Keratinocyte (primary cell): ENCODE data around the gene PRLH. TPM values are rescaled to one million over a fixed set of nuclear protein-coding genes. Genes with fewer than 3 reads are reported as not detected.

Experiments
- DNase-seq: peaks from one replicate; pipeline ENCODE4 v3.0.0-alpha.2; 2011; ENCODE audit warnings: low read depth, missing footprints, low spot score
- FAIRE-seq: peaks from 2 replicates; lab custom pipeline; 2011; peaks lifted over from hg19 to GRCh38; lab: Jason Lieb, UNC
- H2AFZ ChIP-seq: 2 replicates; pipeline ENCODE4 v1.6.0; 2012; ENCODE audit warnings: low read length, control low read depth, inconsistent platforms; ENCODE audit not compliant: control insufficient read depth
- H3K27ac ChIP-seq: 2 replicates; pipeline ENCODE4 v1.5.1; 2011; ENCODE audit warnings: low read length; ENCODE audit not compliant: control insufficient read depth, insufficient read depth
- H3K27me3 ChIP-seq: 3 replicates; pipeline ENCODE4 v1.6.0; 2011; ENCODE audit warnings: low read length; ENCODE audit not compliant: control insufficient read depth, insufficient read depth; ENCODE audit errors: extremely low read depth
- H3K36me3 ChIP-seq, 2 experiments: 2 replicates in 1 of 2; 3 replicates in 1 of 2; pipeline ENCODE4 v1.5.1; 2011; ENCODE audit warnings: low read length in 2 of 2, mild to moderate bottlenecking in 1 of 2; ENCODE audit not compliant: control insufficient read depth in 2 of 2, insufficient read depth in 2 of 2; ENCODE audit errors: extremely low read depth in 1 of 2
- H3K4me1 ChIP-seq: 3 replicates; pipeline ENCODE4 v1.5.1; 2011; ENCODE audit warnings: low read length; ENCODE audit not compliant: control insufficient read depth, insufficient read depth; ENCODE audit errors: extremely low read depth
- H3K4me2 ChIP-seq: 3 replicates; pipeline ENCODE4 v1.6.0; 2011; ENCODE audit warnings: low read depth, low read length; ENCODE audit not compliant: control insufficient read depth, insufficient read depth; ENCODE audit errors: extremely low read depth
- H3K4me3 ChIP-seq, 3 experiments: fragments of 200-600 bp in 1 of 3; sonication (generic) in 1 of 3; 2 replicates in 2 of 3; 3 replicates in 1 of 3; pipeline ENCODE4 v1.5.1; 2011 to 2016; ENCODE audit warnings: low read length in 3 of 3, mild to moderate bottlenecking in 3 of 3, control low read depth in 2 of 3, inconsistent platforms in 1 of 3, low read depth in 1 of 3, mixed read lengths in 1 of 3, mixed run types in 1 of 3, moderate library complexity in 1 of 3; ENCODE audit not compliant: control insufficient read depth in 2 of 3, insufficient read depth in 2 of 3; ENCODE audit errors: extremely low read depth in 1 of 3
- H3K79me2 ChIP-seq: 2 replicates; pipeline ENCODE4 v1.6.0; 2012; ENCODE audit warnings: low read length; ENCODE audit not compliant: control insufficient read depth, insufficient read depth
- H3K9ac ChIP-seq: 3 replicates; pipeline ENCODE4 v1.6.0; 2011; ENCODE audit warnings: low read length; ENCODE audit not compliant: control insufficient read depth, insufficient read depth; ENCODE audit errors: extremely low read depth
- H3K9me1 ChIP-seq: 3 replicates; pipeline ENCODE4 v1.6.0; 2011; ENCODE audit warnings: low read length; ENCODE audit not compliant: control insufficient read depth, insufficient read depth; ENCODE audit errors: extremely low read depth
- H3K9me3 ChIP-seq: 2 replicates; pipeline ENCODE4 v1.5.1; 2012; ENCODE audit warnings: low read depth, low read length; ENCODE audit not compliant: control insufficient read depth
- H4K20me1 ChIP-seq: 3 replicates; pipeline ENCODE4 v1.6.0; 2011; ENCODE audit warnings: low read length; ENCODE audit not compliant: control insufficient read depth, insufficient read depth; ENCODE audit errors: extremely low read depth
- EZH2 ChIP-seq: IDR thresholded peaks from one replicate; pipeline ENCODE4 v1.6.1; 2012; ENCODE audit warnings: inconsistent platforms, mild to moderate bottlenecking, low read length, moderate library complexity
- dilution Hi-C: fragments of 300-500 bp; cut with MboI; formaldehyde crosslinking; loops from one replicate; pipeline ENCODE4 v1.7.0; 2020; ENCODE audit warnings: low sequenced_read_pairs; ENCODE audit not compliant: extremely low pct_ligation_motif_present
- polyA plus RNA-seq, 5 experiments: library from polyadenylated mRNA; depleted of rRNA in 3 of 5; stranded (reverse) in 3 of 5; stranded (forward) in 1 of 5; unstranded in 1 of 5; fragments of >200 nt; gene quantifications; 1 replicate in 1 of 5; 2 replicates in 3 of 5; 3 replicates in 1 of 5; pipeline versions ENCODE4 v1.2.1 to v1.2.3, GENCODE V29; 2011 to 2012; ENCODE audit warnings: missing spikeins in 2 of 5, low read depth in 1 of 5, low replicate concordance in 1 of 5
- TF ChIP-seq, protein P1 (sequence below), 3 experiments: IDR thresholded peaks in 1 of 3; conservative IDR thresholded peaks in 1 of 3; optimal IDR thresholded peaks in 1 of 3; 2 replicates in 2 of 3; 3 replicates in 1 of 3; pipeline versions ENCODE3 to v1.5.1; 2011; ENCODE audit warnings: low read length in 3 of 3, mild to moderate bottlenecking in 3 of 3, moderate library complexity in 2 of 3, control low read depth in 1 of 3, inconsistent platforms in 1 of 3; ENCODE audit not compliant: insufficient read depth in 2 of 3; ENCODE audit errors: extremely low read depth in 1 of 3

PRLH gene
- polyA plus RNA-seq, 1 donor (not counting 4 experiments of a cell fraction or from before 2014, with no cell fraction given) = not detected

GRCh38 chr2:237564526-237565131, 1.7 kb upstream of the PRLH start:
- no peak for FAIRE-seq
- Histone ChIP-seq H3K27ac (no peak overlapping the region), H3K4me1 (no peaks in the 10 kb centered on the region), H3K27me3 (peaks cover 4% of the 10 kb centered on the region), H3K79me2 (no peaks in the 10 kb centered on the region), H3K9me3 (peaks cover 3% of the 10 kb centered on the region), H3K9me1 (no peaks in the 10 kb centered on the region), H3K36me3 (no peaks in the 10 kb centered on the region), H2AFZ (no peak overlapping the region), H3K4me3 (no peak overlapping the region), H3K9ac (no peak overlapping the region), H3K4me2 (no peak overlapping the region), H4K20me1 (no peaks in the 10 kb centered on the region)
- DNase-seq = no peak
- dilution Hi-C loops = no loop called here
- TF ChIP-seq EZH2 = no peak
- TF ChIP-seq, protein P1, sequence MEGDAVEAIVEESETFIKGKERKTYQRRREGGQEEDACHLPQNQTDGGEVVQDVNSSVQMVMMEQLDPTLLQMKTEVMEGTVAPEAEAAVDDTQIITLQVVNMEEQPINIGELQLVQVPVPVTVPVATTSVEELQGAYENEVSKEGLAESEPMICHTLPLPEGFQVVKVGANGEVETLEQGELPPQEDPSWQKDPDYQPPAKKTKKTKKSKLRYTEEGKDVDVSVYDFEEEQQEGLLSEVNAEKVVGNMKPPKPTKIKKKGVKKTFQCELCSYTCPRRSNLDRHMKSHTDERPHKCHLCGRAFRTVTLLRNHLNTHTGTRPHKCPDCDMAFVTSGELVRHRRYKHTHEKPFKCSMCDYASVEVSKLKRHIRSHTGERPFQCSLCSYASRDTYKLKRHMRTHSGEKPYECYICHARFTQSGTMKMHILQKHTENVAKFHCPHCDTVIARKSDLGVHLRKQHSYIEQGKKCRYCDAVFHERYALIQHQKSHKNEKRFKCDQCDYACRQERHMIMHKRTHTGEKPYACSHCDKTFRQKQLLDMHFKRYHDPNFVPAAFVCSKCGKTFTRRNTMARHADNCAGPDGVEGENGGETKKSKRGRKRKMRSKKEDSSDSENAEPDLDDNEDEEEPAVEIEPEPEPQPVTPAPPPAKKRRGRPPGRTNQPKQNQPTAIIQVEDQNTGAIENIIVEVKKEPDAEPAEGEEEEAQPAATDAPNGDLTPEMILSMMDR (optimal IDR thresholded peaks at IDR 0.05 in 1 of 3, IDR thresholded peaks at IDR 0.05 in 1 of 3, conservative IDR thresholded peaks at IDR 0.05 in 1 of 3; ENCODE audit: extremely low read depth in 1 of 3, insufficient read depth in 2 of 3, low read length in 3 of 3) = no peak

DNA sequence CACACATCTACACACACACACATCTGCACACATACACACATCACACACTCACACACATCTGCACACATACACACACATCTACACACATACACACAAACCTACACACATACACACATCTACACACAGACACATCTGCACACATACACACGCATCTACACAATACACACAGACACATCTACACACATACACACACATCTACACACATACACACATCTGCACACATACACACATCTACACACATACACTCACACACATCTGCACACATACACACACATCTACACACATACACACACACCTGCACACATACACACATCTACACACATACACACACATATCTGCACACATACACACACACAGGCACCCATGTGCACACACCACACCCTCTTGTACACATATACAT, 400 bp upstream of the PRLH start:
- no peaks in the 10 kb centered on the region for H4K20me1 ChIP-seq
- no peak overlapping the region for H3K4me3 ChIP-seq
- H3K9me1 ChIP-seq = no peaks in the 10 kb centered on the region
- H3K9me3 ChIP-seq = peaks cover 3% of the 10 kb centered on the region
- H3K9ac ChIP-seq = no peak overlapping the region
- FAIRE-seq = peak; percentile 51
- no peaks in the 10 kb centered on the region for H3K4me1 ChIP-seq
- no peaks in the 10 kb centered on the region for H3K79me2 ChIP-seq
- no peak overlapping the region for H3K27ac ChIP-seq
- no peak overlapping the region for H3K4me2 ChIP-seq
- H3K36me3 ChIP-seq = no peaks in the 10 kb centered on the region
- TF ChIP-seq EZH2 = no peak
- dilution Hi-C loops = no loop called here
- no peak overlapping the region for H2AFZ ChIP-seq
- H3K27me3 ChIP-seq = peaks cover 4% of the 10 kb centered on the region
- no peak for DNase-seq
